Nephron progenitor cell (in vitro differentiated cells): ENCODE measurements around the gene RPS15.

Experiments
- DNase-seq: peaks from one replicate; pipeline ENCODE4 v3.0.0; 2021
- H3K27ac Mint-ChIP-seq: 2 replicates; pipeline ENCODE4 v1.8.0; 2021; ENCODE audit warnings: mild to moderate bottlenecking, moderate library complexity, mixed read lengths
- H3K27me3 Mint-ChIP-seq: 2 replicates; pipeline ENCODE4 v1.8.0; 2021; ENCODE audit warnings: mild to moderate bottlenecking, low read depth, mixed read lengths; ENCODE audit not compliant: poor library complexity
- H3K36me3 Mint-ChIP-seq: 2 replicates; pipeline ENCODE4 v1.8.0; 2021; ENCODE audit warnings: low read depth, mixed read lengths
- H3K4me1 Mint-ChIP-seq: 2 replicates; pipeline ENCODE4 v1.8.0; 2021; ENCODE audit warnings: mixed read lengths
- H3K4me3 Mint-ChIP-seq: 2 replicates; pipeline ENCODE4 v1.8.0; 2021; ENCODE audit warnings: mild to moderate bottlenecking, moderate library complexity, mixed read lengths
- H3K9me3 Mint-ChIP-seq: 2 replicates; pipeline ENCODE4 v1.8.0; 2021; ENCODE audit warnings: mild to moderate bottlenecking, moderate library complexity, mixed read lengths
- TF ChIP-seq, protein P1 (sequence below): fragments of 200-600 bp; sonication (generic); IDR thresholded peaks from 2 replicates; pipeline ENCODE4 v1.5.0; 2021; ENCODE audit warnings: antibody characterized with exemption

Gene RPS15

GRCh38 chr19:1482361-1483130 is 44.4 kb downstream of the RPS15 start:
- peaks cover 15% of the 10 kb centered on the region for H3K4me1 Mint-ChIP-seq
- TF ChIP-seq, protein P1, sequence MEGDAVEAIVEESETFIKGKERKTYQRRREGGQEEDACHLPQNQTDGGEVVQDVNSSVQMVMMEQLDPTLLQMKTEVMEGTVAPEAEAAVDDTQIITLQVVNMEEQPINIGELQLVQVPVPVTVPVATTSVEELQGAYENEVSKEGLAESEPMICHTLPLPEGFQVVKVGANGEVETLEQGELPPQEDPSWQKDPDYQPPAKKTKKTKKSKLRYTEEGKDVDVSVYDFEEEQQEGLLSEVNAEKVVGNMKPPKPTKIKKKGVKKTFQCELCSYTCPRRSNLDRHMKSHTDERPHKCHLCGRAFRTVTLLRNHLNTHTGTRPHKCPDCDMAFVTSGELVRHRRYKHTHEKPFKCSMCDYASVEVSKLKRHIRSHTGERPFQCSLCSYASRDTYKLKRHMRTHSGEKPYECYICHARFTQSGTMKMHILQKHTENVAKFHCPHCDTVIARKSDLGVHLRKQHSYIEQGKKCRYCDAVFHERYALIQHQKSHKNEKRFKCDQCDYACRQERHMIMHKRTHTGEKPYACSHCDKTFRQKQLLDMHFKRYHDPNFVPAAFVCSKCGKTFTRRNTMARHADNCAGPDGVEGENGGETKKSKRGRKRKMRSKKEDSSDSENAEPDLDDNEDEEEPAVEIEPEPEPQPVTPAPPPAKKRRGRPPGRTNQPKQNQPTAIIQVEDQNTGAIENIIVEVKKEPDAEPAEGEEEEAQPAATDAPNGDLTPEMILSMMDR: no peak
- no peak overlapping the region for H3K27ac Mint-ChIP-seq
- H3K36me3 Mint-ChIP-seq: peaks cover under 1% of the 10 kb centered on the region
- no peak for DNase-seq
- no peaks in the 10 kb centered on the region for H3K27me3 Mint-ChIP-seq
- H3K9me3 Mint-ChIP-seq: no peaks in the 10 kb centered on the region
- no peak overlapping the region for H3K4me3 Mint-ChIP-seq

DNA sequence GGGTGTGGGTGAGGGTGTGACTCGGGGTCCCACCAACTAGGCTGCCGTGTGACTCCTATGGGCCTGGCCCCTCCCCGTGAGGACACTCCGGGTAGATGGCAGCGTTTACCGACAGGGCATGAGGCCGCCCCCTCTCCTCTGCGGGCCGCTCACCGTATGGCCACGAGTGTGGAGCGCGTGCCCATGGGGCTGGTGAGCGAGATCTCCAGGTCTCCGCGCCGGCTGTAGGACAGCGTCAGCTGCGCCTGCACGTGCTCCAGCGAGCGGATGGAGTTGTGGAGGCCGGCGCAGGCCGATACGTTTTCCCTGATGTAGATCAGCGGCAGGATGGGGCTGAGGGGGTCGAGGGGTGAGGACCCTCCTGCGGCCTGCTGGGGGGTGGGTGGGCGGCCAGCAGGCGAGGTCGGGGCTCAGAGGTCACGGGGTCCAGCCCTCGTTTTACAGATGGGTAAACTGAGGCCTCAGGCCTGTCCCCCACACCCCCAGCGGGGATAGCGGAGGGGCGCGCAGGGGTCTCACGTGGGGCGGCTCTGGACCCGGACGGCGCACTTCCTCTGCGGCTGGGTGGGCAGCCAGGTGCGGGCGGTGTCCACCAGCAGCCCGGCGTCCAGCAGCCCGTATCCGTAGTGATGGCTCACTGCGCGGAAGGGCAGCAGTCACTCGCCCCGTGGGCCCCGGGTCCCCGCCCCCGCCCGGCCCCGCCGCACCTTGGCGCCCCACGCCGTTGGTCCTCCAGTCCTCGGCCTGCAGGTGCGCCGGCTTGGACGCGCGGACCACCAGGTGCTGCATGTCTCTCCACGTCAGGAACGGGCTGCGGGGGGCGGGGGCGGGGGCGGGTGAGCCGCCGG is 45.2 kb downstream of the RPS15 start:
- TF ChIP-seq, protein P1: no peak
- Mint-ChIP-seq H3K27ac (no peak overlapping the region), H3K4me3 (no peak overlapping the region), H3K36me3 (no peaks in the 10 kb centered on the region), H3K4me1 (peaks cover 8% of the 10 kb centered on the region), H3K27me3 (no peaks in the 10 kb centered on the region), H3K9me3 (no peaks in the 10 kb centered on the region)
- DNase-seq: no peak

DNA sequence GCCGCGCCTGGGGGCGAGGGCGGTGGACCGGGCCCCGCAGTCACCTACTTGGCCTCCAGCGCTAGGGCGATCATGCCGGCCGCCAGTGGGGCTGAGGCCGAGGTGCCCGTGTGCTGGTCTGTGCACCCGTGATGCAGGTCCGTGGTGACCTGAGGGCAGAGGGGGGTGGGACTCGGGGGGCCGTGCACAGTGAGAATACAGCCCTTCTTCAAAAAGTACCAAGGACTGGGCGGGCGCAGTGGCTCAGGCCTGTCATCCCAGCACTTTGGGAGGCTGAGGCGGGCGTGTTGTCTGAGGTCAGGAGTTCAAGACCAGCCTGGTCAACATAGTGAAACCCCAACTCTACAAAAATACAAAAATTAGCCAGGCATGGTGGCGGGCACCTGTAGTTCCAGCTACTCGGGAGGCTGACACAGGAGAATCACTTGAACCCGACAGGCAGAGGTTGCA is 45.8 kb downstream of the RPS15 start:
- H3K9me3 Mint-ChIP-seq: no peaks in the 10 kb centered on the region
- no peak overlapping the region for H3K27ac Mint-ChIP-seq
- TF ChIP-seq, protein P1: no peak
- no peak for DNase-seq
- H3K4me1 Mint-ChIP-seq: peaks cover 4% of the 10 kb centered on the region
- no peaks in the 10 kb centered on the region for H3K36me3 Mint-ChIP-seq
- no peak overlapping the region for H3K4me3 Mint-ChIP-seq
- H3K27me3 Mint-ChIP-seq: no peaks in the 10 kb centered on the region

- Mint-ChIP-seq H3K27me3 (peaks cover 5% of the 10 kb centered on the region), H3K4me3 (no peak overlapping the region), H3K4me1 (peaks cover 10% of the 10 kb centered on the region), H3K27ac (no peak overlapping the region), H3K36me3 (no peaks in the 10 kb centered on the region), H3K9me3 (no peaks in the 10 kb centered on the region)
- TF ChIP-seq, protein P1: no peak
- no peak for DNase-seq
Measured at GRCh38 chr19:1486720-1487575, 48.8 kb downstream of the RPS15 start.

GRCh38 chr19:1487576-1488281 is 49.5 kb downstream of the RPS15 start:
- Mint-ChIP-seq H3K9me3 (no peaks in the 10 kb centered on the region), H3K4me3 (no peak overlapping the region), H3K27ac (no peak overlapping the region), H3K4me1 (peaks cover 11% of the 10 kb centered on the region), H3K27me3 (peaks cover 13% of the 10 kb centered on the region), H3K36me3 (no peaks in the 10 kb centered on the region)
- DNase-seq: no peak
- TF ChIP-seq, protein P1: no peak
